Activated gamma-delta T cell treated with Interleukin-2 at 50 U/mL for 16 hours (primary cell): Measurements from ENCODE around the gene CALN1.
A peak's percentile ranks its signal among the peaks of the same experiment; 100 is the strongest.
"Not testable (repeated sequence)": the region's sequence is repeated elsewhere in the genome, so short reads cannot be mapped to it uniquely, and the experiment has no call there.

Experiments
- DNase-seq: peaks from one replicate; pipeline ENCODE4 v3.0.0-alpha.2; 2020

The CALN1 gene

GRCh38 chr7:71776726-71777125 lies 635.4 kb downstream of the CALN1 start:
- no peak for DNase-seq

DNA sequence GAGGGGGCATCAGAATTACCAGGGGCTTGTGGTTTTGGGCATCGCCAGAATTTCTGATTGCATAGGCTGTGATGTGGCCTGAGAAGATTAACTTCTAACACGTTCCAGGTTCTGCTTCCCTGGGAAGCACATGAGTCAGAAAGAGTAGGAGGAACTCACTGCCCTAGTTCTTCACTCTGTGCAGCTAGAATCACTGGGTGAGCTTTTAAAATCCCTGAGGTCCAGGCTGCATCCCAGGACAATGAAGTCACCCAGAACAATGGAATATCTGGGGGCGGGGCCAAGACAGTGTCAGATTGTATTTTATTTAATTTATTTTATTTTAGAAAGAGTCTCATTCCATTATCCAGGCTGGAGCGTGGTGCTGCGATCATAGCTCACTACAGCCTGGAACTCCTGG lies 636.5 kb downstream of the CALN1 start:
- DNase-seq: no peak

DNA sequence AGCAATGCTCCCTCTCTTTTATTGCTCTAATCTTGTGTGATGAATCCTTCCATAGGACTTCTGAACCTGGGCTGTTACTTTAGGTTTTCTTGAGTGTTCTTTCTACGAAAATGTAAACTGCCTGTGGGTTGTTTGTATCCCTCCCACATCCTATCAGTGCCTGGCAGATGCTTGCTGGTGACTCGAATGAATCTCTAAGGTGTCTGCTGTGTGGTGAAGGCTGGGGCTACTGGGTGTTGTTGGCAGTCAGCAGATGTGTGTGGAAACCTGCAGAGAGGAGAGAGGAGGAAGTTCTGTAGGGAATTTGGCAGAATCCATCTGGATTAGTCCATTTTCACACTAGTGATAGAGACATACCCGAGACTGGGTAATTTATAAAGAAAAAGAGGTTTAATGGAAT lies 639.4 kb downstream of the CALN1 start:
- no peak for DNase-seq

DNA sequence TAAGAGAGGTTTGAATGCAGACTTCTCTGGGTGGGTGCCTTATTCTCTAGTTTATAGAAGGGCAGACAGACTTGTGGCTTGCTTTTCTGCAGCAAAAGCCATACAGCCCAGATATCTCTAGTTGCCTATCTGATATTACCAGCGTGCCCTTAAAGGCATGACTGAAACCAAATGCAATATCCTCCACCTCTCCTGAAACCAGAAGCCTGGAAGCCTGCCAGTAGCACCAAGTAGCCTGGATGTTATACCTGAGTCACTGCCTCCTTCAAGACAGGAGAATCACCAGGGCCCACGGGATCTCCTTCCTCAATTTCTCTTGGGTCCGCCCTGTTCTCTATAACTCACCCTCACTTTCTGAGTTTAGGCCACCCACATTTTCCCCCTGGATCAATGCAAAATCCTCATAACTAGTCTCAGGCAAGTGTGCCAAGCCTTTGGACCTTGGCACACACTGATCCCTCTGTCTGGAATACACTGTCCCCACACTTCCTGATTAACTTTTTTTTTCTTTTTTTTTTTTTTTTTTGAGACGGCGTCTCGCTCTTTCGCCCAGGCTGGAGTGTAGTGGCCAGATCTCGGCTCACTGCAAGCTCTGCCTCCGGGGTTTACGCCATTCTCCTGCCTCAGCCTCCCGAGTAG lies 641.8 kb downstream of the CALN1 start:
- DNase-seq: no peak

GRCh38 chr7:71769326-71769725 lies 642.8 kb downstream of the CALN1 start:
- no peak for DNase-seq

GRCh38 chr7:71768450-71768849 lies 643.7 kb downstream of the CALN1 start:
- DNase-seq: no peak

DNA sequence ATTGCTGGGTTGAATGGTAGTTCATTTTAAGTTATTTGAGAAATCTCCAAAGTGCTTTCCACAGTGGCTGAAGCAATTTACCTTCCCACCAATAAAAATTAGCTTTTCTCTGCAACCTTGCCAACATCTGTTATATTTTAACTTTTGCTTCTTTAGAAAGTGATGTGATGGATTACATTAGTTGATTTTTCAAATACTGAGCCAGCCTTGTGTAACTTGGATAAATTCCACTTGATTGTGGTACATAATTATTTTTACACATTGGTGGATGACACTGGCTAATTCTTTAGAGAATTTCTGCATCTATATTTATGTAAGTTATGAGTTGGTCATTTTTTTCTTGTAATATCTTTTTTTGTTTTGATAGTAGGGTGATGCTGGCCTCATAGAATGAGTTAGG lies 646.1 kb downstream of the CALN1 start:
- DNase-seq: no peak

GRCh38 chr7:71761336-71761735 lies 650.8 kb downstream of the CALN1 start:
- DNase-seq: no peak

DNA sequence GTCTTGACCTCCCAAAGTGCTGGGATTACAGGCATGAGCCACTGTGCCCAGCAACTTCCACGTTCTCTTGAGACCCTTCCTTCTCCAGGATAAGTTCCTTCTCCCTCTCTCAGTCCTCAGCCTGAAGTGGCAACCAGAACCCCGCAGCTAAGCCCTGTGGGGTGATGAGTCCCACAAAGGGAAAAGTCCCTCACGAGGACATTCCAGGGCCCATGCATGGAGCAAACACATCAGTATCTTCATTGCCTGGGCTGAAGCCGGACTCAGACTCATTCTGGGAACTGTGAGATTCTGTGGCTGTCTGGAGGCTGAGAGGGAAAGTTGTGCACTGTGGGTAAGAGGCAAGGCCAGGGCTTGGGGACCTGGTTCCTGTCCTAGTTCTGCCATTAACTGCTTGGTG lies 657.3 kb downstream of the CALN1 start:
- no peak for DNase-seq

- no peak for DNase-seq
These were observed 658.0 kb downstream of the CALN1 start for GRCh38 chr7:71753956-71754664.

- no peak for DNase-seq
These were observed 658.9 kb downstream of the CALN1 start for GRCh38 chr7:71753236-71753635.

DNA sequence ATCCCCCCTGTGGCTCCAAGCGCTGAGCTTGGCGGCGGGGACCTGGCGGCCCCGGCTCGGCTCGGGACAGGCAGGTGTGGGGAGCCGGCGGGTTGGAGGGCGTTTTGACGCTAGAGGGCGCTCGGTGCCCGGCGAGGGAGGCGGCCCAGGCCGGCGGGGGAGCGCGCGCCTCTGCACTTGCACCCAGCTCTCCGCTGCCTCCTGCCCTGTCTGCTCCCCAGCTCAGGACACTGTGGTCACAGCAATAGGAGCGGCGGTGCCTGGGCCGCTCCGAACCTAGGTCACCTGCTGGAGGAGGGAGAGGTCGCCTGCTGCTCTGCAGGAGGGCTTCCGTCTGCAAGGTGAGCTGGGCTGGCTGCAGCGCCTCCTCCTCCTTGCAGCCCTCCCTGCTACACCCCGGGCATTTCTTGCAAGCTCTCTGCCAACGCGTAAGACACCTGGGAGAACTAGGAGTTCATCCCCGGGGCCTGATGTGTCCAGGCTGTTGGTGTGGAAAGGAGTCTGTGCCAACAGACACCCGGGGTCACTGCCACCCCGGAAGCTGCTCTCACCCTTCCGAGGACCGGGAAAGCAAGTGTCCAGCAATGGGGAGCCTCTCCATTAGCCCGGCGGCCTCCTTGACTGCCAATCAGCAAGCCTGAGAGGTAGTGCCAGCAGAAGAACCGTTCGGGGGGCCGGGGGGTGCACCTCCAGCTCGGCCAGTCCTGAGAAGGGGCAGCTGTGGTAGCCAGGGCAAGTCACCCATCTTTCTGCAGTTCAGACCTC lies 659.8 kb downstream of the CALN1 start:
- no peak for DNase-seq

GRCh38 chr7:71750290-71750689 lies 661.8 kb downstream of the CALN1 start:
- no peak for DNase-seq

- DNase-seq: no peak
These were observed 666.1 kb downstream of the CALN1 start for GRCh38 chr7:71746006-71746405.

DNA sequence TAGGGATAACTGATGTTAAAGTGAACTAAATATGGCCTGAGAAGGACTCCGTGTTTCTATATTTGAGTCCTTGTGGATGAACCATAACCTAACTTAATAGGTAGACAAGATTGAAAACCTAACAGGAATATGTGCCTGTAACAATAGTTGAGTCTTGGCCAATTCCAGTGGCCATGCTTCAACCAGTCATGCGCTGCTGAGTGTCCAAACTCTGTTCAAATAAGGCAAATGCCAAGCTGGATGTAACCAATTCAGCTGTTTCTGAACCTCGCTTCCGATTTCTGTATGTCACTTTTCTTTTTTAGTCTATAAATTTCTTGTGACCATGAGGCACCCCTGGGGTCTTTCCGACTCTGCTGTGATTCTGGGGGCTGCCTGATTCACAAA lies 672.0 kb downstream of the CALN1 start:
- no peak for DNase-seq

DNA sequence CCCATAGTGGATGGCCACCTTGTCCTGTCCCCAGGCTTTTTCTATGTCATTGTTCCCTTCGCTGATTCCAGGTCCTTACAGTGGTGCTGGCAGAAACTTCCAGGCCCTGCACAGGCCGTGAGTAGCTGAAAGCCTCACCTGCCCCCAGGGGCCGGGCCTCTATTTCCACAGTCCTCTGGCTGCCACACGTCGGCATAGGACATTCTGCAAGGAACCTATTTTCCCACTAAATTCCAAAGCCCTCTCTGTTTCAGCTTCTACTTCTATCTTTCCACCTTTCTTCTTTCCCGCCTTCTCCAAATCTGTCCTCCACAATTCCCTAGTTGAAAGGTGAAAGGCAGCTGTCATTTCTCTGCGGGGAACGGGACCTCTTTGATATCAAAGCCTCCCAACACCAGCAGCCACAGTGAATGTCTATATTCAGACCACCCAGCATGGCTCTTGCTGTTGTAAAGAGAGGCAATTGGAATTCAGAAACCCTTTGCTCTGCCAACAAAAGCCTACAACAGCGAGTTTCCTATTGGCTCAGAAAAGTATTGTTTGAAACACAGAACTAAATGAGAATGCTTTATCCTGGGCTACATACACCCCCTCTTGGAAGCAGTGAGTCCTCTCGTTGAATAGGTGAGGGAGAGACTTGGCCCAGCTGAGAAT lies 672.5 kb downstream of the CALN1 start:
- no peak for DNase-seq

GRCh38 chr7:71737931-71738540 lies 674.1 kb downstream of the CALN1 start:
- DNase-seq: not testable (repeated sequence)

DNA sequence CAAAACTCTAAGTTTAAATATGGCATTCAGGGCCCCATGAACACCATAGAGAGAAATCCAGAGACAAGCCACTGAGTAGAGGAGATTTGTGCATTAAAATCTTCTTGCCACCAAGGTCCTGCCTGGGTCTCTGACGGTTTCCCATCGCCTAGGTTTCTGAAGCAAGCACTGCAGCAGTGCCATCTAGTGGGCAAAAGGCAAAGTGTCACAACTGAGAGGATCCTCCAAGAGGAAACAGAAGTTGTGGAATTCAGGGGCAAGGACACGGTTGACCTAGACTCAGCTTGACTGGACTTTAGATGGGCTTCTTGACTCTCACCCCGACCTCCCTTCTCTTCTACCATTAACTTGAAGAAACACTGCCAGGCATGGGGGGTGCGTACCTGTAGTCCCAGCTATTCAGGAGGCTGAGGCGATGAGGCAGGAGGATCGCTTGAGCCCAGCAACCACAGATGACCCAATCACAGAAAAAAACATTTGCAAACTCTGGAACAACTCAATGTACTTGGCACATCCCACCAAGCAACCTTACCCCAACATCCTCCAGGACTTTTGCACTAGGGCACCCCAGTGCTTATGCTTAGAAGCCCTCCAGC lies 676.1 kb downstream of the CALN1 start:
- DNase-seq: peak; percentile 9

GRCh38 chr7:71733107-71733870 lies 678.8 kb downstream of the CALN1 start:
- peak; percentile 41 for DNase-seq

DNA sequence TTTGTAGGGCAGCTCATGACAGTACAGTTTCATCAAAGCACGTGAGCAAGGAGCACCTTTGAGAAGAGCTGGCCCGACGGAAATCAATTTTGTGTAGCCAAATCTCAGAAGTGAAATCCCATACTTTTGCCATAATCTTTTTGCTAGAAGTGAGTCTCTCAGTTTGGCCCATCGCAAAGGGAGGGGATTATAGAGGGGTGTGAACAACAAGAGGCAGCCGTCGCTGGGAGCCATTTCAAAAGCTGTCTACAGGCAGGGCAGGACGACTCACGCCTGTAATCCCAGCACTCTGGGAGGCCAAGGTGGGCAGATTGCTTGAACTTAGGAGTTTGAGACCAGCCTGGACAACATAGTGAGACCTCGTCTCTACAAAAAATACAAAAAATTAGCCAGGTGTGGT lies 680.4 kb downstream of the CALN1 start:
- DNase-seq: no peak
